SU-DHL-6 (cell line): ENCODE data around the gene MOV10L1.

ENCODE experiments used
- H2AFZ ChIP-seq: fragments of 200-600 bp; sonication (generic); 2 replicates; pipeline ENCODE4 v1.6.1; 2014; ENCODE audit warnings: low read depth, mild to moderate bottlenecking, moderate library complexity, mixed read lengths, antibody characterized with exemption, low read length; ENCODE audit not compliant: severe bottlenecking
- H3F3A ChIP-seq: fragments of 200-600 bp; shearing (Covaris generic); 2 replicates; pipeline ENCODE4 v1.6.0; 2016; ENCODE audit warnings: antibody characterized with exemption, mild to moderate bottlenecking; ENCODE audit not compliant: insufficient read depth
- H3K27ac ChIP-seq: fragments of 200-600 bp; sonication (generic); 2 replicates; pipeline ENCODE4 v1.5.1; 2016; ENCODE audit warnings: low read depth, mild to moderate bottlenecking, low read length, moderate library complexity, mixed read lengths
- H3K27me3 ChIP-seq: fragments of 200-600 bp; sonication (generic), shearing (Covaris generic); 2 replicates; pipeline ENCODE4 v1.6.0; 2014; ENCODE audit warnings: mild to moderate bottlenecking, low read length
- H3K36me3 ChIP-seq: fragments of 200-600 bp; sonication (generic); 2 replicates; pipeline ENCODE4 v1.6.1; 2014; ENCODE audit warnings: mild to moderate bottlenecking, low read length, mixed read lengths
- H3K4me2 ChIP-seq: fragments of 300-600, 200-600 bp; shearing (Covaris generic), sonication (generic); 2 replicates; pipeline ENCODE4 v1.6.0; 2014; ENCODE audit warnings: low read length, low read depth, mild to moderate bottlenecking; ENCODE audit not compliant: poor library complexity, severe bottlenecking
- H3K4me3 ChIP-seq: fragments of 200-600 bp; sonication (generic); 2 replicates; pipeline ENCODE4 v1.5.1; 2014; ENCODE audit warnings: antibody characterized with exemption, low read length, mild to moderate bottlenecking, mixed read lengths; ENCODE audit not compliant: insufficient read depth, poor library complexity, severe bottlenecking
- H3K79me2 ChIP-seq: fragments of 200-600 bp; sonication (generic); 2 replicates; pipeline ENCODE4 v1.6.1; 2014; ENCODE audit warnings: mild to moderate bottlenecking, low read length, moderate library complexity; ENCODE audit not compliant: insufficient read depth
- H3K9ac ChIP-seq: fragments of 200-600 bp; sonication (generic); 2 replicates; pipeline ENCODE4 v1.7.0; 2014; ENCODE audit warnings: mild to moderate bottlenecking, low read length
- H3K9me2 ChIP-seq: fragments of 200-600 bp; sonication (generic); replicated peaks from 2 replicates; pipeline ENCODE4 v1.6.1; 2014; ENCODE audit warnings: low read length; ENCODE audit not compliant: insufficient read depth
- H3K9me3 ChIP-seq: fragments of 200-600 bp; sonication (generic); 2 replicates; pipeline ENCODE4 v1.6.1; 2014; ENCODE audit warnings: low read length, mixed read lengths; ENCODE audit not compliant: insufficient read depth
- H4K20me1 ChIP-seq: fragments of 200-600 bp; sonication (generic); 2 replicates; pipeline ENCODE4 v1.6.1; 2014; ENCODE audit warnings: low read depth, mild to moderate bottlenecking, antibody characterized with exemption, low read length, moderate library complexity, mixed read lengths
- EZH2phosphoT487 ChIP-seq: fragments of 200-600 bp; sonication (generic), shearing (Covaris generic); conservative IDR thresholded peaks from 2 replicates; pipeline ENCODE4 v1.6.1; 2018; ENCODE audit warnings: mild to moderate bottlenecking, antibody characterized with exemption, low read length, moderate library complexity, mixed read lengths
- TF ChIP-seq, protein P1 (sequence below): fragments of 200-600 bp; sonication (generic); IDR thresholded peaks from one replicate; pipeline ENCODE4 v1.5.1; 2017; ENCODE audit warnings: antibody characterized with exemption, mild to moderate bottlenecking, low read length, moderate library complexity; ENCODE audit not compliant: insufficient read depth, poor library complexity, severe bottlenecking

Gene MOV10L1

DNA sequence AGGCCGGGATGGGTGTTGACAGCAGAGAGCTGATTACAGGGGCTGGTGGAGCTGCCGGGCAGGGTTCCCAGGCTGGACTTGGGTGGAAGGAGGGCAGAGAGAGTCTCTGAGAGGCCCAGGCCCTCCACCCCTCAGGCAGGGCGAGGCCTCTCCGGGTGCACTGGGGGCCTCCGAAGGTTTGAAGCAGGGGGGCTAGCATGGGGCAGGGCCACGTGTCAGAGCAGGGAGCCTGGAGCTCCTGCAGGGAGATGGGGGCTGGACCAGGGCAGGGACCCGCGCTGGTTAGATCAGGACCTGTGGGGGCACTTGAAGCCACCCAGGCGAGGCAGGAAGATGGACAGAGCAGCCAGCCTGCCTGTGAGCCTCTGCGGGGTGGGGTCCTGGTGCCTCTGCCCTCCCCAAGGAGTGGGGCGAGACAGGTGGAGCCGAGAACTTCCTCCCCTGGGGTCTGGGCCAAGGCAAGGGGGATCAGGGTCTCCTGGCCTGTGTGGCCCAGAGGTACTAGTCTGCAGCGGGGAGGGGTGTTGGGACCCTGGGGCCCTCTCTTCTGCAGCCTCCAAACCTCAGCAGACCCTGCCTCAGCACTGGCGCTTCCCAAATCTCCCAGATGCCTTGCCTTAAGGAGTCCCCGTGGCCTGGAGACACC lies 81.6 kb downstream of the MOV10L1 start:
- no peak overlapping the region for H3K9ac ChIP-seq
- H3F3A ChIP-seq = no peaks in the 10 kb centered on the region
- no peaks in the 10 kb centered on the region for H4K20me1 ChIP-seq
- H2AFZ ChIP-seq = no peak overlapping the region
- no peak overlapping the region for H3K4me2 ChIP-seq
- H3K79me2 ChIP-seq = no peaks in the 10 kb centered on the region
- TF ChIP-seq, protein P1, sequence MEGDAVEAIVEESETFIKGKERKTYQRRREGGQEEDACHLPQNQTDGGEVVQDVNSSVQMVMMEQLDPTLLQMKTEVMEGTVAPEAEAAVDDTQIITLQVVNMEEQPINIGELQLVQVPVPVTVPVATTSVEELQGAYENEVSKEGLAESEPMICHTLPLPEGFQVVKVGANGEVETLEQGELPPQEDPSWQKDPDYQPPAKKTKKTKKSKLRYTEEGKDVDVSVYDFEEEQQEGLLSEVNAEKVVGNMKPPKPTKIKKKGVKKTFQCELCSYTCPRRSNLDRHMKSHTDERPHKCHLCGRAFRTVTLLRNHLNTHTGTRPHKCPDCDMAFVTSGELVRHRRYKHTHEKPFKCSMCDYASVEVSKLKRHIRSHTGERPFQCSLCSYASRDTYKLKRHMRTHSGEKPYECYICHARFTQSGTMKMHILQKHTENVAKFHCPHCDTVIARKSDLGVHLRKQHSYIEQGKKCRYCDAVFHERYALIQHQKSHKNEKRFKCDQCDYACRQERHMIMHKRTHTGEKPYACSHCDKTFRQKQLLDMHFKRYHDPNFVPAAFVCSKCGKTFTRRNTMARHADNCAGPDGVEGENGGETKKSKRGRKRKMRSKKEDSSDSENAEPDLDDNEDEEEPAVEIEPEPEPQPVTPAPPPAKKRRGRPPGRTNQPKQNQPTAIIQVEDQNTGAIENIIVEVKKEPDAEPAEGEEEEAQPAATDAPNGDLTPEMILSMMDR = no peak
- TF ChIP-seq EZH2phosphoT487 = no peak
- H3K36me3 ChIP-seq = no peaks in the 10 kb centered on the region
- H3K9me2 ChIP-seq = no peaks in the 10 kb centered on the region
- H3K9me3 ChIP-seq = no peaks in the 10 kb centered on the region
- H3K4me3 ChIP-seq = no peak overlapping the region
- H3K27me3 ChIP-seq = no peaks in the 10 kb centered on the region
- no peak overlapping the region for H3K27ac ChIP-seq

DNA sequence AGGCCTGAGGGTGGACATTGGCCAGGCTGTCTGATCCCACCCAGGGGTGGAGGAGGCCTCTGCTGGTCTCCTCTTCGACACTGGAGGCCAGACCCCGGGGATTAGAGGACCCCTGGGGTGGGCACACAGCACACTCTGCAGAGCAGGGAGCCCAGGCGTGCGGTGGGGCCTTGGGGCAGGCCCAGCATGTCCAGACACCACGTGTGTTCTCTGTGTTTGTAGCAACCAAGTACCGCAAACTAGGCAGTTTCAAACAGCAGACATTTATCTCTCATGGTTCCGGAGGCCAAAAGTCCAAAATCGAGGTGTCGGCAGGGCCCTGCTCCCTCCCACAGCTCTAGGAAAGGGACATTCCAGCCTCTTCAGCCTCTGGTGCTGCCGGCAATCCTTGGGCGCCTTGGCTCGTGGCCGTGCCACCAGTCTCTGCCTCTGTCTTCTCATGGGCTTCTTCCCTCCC lies 82.2 kb downstream of the MOV10L1 start:
- H3F3A ChIP-seq = no peaks in the 10 kb centered on the region
- no peaks in the 10 kb centered on the region for H3K27me3 ChIP-seq
- no peaks in the 10 kb centered on the region for H3K79me2 ChIP-seq
- no peaks in the 10 kb centered on the region for H3K9me3 ChIP-seq
- no peak overlapping the region for H2AFZ ChIP-seq
- H3K4me3 ChIP-seq = no peak overlapping the region
- no peaks in the 10 kb centered on the region for H4K20me1 ChIP-seq
- H3K36me3 ChIP-seq = no peaks in the 10 kb centered on the region
- H3K9ac ChIP-seq = no peak overlapping the region
- no peak overlapping the region for H3K27ac ChIP-seq
- no peak for TF ChIP-seq EZH2phosphoT487
- TF ChIP-seq, protein P1 = no peak
- no peak overlapping the region for H3K4me2 ChIP-seq
- no peaks in the 10 kb centered on the region for H3K9me2 ChIP-seq

DNA sequence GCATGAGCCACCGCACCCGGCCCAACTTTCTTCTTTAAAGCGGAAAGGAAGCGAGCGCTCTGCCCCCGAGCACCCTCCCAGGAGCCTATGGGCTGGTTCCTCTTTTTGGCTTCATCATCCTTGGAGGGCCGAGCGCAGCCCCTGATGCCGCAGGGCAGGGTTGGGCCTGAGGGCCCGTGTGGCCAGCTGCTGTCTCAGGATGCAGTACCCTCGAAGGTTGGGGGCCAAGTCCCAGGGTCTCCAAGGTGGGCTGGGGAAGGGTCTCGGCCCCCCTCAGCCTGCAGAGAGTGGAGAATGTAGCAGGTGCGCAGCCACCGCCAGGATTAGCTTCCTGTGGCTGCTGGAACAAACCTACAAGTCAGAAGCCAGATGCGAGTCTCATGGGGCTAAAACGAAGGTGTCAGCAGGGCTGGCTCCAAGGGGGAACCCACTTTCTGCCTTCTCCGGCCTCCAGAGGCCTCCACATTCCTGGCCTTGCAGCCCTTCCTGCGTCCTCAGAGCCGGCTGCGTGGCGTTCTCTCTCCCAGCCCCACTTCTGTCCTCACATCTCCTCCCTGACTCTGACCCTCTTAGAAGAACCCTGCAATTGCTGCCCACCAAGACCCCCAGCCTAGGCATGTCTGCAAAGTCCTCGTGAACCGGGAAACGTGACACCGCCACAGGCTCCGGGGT lies 83.6 kb downstream of the MOV10L1 start:
- Histone ChIP-seq H3K9me2 (no peaks in the 10 kb centered on the region), H3K9me3 (no peaks in the 10 kb centered on the region), H3K79me2 (no peaks in the 10 kb centered on the region), H3K36me3 (no peaks in the 10 kb centered on the region), H3K27me3 (no peaks in the 10 kb centered on the region), H3K4me3 (no peak overlapping the region), H3K9ac (no peak overlapping the region), H3K4me2 (no peak overlapping the region), H2AFZ (no peak overlapping the region), H3F3A (no peaks in the 10 kb centered on the region), H4K20me1 (no peaks in the 10 kb centered on the region), H3K27ac (no peak overlapping the region)
- no peak for TF ChIP-seq EZH2phosphoT487
- TF ChIP-seq, protein P1 = no peak
